Smooth muscle cell of the umbilical artery (primary cell): ENCODE data around the gene NLGN4Y. TPM values are rescaled to one million over a fixed set of nuclear protein-coding genes. Genes with fewer than 3 reads are reported as not detected.

Experiments used
- total RNA-seq: library from RNA; depleted of rRNA; stranded (reverse); fragments of >200 nt; gene quantifications from 2 replicates; pipeline ENCODE4 v1.2.3, GENCODE V29; 2014

The NLGN4Y gene
- total RNA-seq = under 0.01 and 50.6 TPM in 2 replicates

DNA sequence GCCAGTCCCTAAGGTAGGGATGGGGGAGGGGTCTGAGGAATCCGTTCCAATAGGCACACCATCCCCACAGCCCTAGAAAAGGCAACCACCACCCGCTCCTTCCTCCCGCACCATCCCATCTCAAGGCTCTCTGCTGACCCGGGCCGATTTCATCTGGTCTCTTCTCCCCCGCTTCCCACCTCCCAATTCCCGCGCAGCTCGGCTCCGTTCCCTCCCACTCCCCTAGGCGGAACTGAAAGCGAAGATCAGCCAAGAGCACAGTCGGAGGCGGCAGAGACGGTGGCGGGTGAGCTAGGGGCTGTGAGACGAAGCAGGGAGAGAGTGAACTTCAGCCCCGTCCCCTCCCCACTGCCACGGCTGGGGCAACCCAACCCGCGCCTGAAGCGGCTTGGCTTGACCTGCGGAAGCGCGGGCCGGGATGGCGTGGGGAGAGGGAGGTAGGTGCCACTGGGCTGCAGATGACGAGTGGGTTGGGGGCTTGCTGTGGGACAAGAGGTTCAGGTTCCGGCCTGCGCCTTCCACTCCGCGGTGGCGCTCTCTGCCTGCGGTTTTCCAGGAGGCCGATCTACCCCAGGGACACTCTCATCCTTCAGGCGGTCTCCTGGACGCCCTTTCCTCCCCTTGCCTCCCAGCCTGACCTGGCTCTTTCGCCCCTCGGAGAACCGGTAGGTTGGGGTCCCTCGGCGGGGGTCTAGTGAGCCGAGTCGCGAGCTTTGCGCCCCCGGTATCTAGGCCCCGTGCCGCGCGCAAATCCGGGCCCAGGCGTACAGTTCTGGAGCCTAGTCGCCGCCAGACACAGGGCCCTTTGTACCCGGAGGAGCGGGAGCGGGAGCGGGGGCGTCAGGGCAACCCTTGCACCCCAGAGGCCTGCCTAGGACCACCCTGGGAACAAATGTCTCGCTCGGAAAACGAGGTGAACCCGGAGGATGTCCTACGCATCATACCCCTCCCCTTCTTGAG is at the start of gene NLGN4Y:
NLGN4Y (plus strand) TSS at position 258 of the 960 bp plus-strand sequence. CDS start 97,591 bp downstream, outside the sequence.

